Esophagus (tissue), 2 donors: ENCODE data around the gene LRRC37A3. TPM values are rescaled to one million over a fixed set of nuclear protein-coding genes. Genes with fewer than 3 reads are reported as not detected.
"Not testable (repeated sequence)": the region's sequence is repeated elsewhere in the genome, so short reads cannot be mapped to it uniquely, and the experiment has no call there.

Source experiments
- H3K27ac ChIP-seq, 2 donors: one replicate each; pipeline ENCODE4 v1.5.1; 2013; ENCODE audit warnings: low read depth in 2 of 2, mild to moderate bottlenecking in 2 of 2, inconsistent platforms in 1 of 2, low read length in 1 of 2, moderate library complexity in 1 of 2
- H3K27me3 ChIP-seq, 2 donors: one replicate each; pipeline ENCODE4 v1.6.1; 2013; ENCODE audit warnings: low read length in 2 of 2, control low read depth in 1 of 2, mild to moderate bottlenecking in 1 of 2; ENCODE audit not compliant: insufficient read depth in 2 of 2, control insufficient read depth in 1 of 2
- H3K36me3 ChIP-seq, 2 donors: one replicate each; pipeline ENCODE4 v1.6.1; 2013; ENCODE audit warnings: low read length in 1 of 2; ENCODE audit not compliant: control insufficient read depth in 2 of 2, insufficient read depth in 2 of 2
- H3K4me1 ChIP-seq, 2 donors: one replicate each; pipeline ENCODE4 v1.6.1; 2013; ENCODE audit warnings: low read length in 1 of 2; ENCODE audit not compliant: control insufficient read depth in 2 of 2, insufficient read depth in 2 of 2
- H3K4me3 ChIP-seq, 2 donors: one replicate each; pipeline ENCODE4 v1.5.1; 2013; ENCODE audit warnings: low read length in 2 of 2, mild to moderate bottlenecking in 2 of 2, low read depth in 1 of 2, moderate library complexity in 1 of 2
- H3K9me3 ChIP-seq, 2 donors: one replicate each; pipeline ENCODE4 v1.6.1; 2013; ENCODE audit warnings: mild to moderate bottlenecking in 2 of 2, low read depth in 1 of 2, low read length in 1 of 2, moderate library complexity in 1 of 2; ENCODE audit not compliant: control insufficient read depth in 2 of 2, insufficient read depth in 1 of 2
- WGBS, 2 donors: extraction: QIAGEN DNeasy Blood & Tissue Kit; methylation state at CpG; one replicate each; pipeline ENCODE4 v1.1.7; 2013; 5-methylcytosine and 5-hydroxymethylcytosine counted together
- polyA plus RNA-seq, 2 donors: library from polyadenylated mRNA; stranded (reverse); fragments of 200-250 nt; gene quantifications; one replicate each; pipeline ENCODE4 v1.2.3, GENCODE V29; 2013
- donor health status: healthy with polysubstance abuse.
- donor health status: Bipolar disorder and iron deficiency.

The LRRC37A3 gene
- polyA plus RNA-seq, 2 donors, result 0.89 to 7.2 TPM

DNA sequence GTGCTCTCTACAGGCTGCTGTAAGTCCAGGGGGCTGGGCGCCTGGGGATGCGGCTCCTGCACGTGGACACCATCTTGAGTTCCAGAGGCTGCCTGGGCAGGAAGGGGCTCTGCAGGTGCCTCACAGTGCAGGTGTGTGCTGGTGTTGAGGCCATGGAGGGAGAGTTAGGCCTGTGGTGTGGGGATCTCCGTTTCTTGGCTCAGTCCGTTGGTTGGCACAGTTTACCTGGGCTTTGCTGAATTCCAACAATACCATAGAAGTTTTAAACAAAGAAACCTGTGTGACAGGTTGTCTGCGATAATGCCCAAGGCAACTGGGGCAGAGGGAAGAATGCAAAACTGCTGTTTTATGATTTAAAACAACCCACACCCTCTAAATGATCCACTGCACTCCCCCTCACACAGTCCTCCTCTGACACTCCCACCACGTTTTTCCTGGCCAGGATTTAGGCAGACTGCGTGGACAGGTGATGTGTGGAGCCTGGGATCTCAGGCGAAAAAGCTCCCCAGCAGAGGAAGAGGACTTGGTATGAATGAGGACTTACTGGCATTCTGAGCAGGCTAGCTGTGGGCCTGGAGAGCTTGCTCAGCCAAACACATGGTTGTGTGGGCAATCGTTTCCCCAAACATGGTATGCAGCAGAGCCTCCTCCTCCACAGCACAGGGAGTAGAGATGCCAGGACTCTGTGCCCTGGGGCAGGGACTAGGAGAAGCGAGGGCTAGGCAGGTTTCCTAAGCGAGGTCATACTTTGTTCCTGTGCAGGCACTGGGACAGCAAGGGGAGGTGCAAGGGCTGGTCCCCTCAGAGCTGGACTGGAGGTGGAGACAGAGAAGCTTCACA lies 104.1 kb downstream of the LRRC37A3 start:
- not testable (repeated sequence) for H3K4me1 ChIP-seq, H3K36me3 ChIP-seq, H3K9me3 ChIP-seq, H3K27me3 ChIP-seq, H3K4me3 ChIP-seq
- WGBS, 2 donors, result 58 to 71% methylated on average over 11 to 12 of the region's 12 CpGs
- H3K27ac ChIP-seq, result peak overlapping the region; percentile 87 to 90

DNA sequence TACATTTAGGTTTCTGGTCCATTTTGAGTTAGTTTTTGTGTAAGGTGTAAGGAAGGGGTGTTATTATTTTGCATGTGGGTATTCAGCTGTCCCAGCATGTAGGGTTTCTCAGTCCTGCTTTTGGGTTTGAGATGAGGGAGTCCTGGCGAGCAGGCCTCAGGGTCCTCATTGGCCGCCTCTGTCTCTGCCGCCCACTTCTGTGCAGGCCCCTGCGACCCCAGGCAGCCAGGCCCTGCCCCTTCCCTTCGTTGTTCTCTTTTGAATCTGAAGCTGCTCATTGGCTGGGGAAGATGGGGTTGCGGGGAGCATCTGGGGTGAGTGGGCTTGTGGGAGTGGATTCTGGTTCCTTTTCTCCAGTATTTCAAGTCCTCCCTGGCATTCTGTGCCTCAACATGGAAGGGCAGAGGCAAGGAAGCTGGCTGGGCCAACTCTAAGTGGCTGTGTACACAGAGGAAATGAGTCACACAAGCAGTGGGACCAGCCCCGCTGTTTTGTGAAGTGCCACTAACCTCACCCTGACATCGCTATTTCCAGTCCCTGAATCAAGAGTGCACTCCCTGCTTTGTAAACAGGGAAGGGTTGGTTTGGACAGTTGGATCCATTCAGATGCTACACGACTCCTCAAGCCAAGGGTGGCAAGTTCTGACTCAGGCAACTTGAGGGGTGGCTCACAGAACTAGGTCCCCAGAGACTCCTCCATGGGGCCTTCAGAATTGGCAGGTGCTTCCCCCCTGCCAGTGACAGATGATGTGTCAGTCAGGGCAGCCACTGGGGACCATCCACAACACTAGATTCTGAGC lies 110.9 kb downstream of the LRRC37A3 start:
- H3K36me3 ChIP-seq, H3K27me3 ChIP-seq, H3K4me3 ChIP-seq, H3K4me1 ChIP-seq, H3K9me3 ChIP-seq: not testable (repeated sequence)
- peak overlapping the region; percentile 57 to 90 for H3K27ac ChIP-seq
- 47 to 58% methylated on average over 6 to 9 of the region's 9 CpGs for WGBS, 2 donors

Other genes with a start within 250 kb of the LRRC37A3 start
- 1 to 10 TPM; 7.1 to 9.2 TPM for gene GNA13, start 137.3 kb upstream of the LRRC37A3 start, polyA plus RNA-seq
- gene RGS9, start 217.9 kb upstream of the LRRC37A3 start, polyA plus RNA-seq, result 1 to 10 TPM; 2.0 to 2.2 TPM